ENCODE results near the gene CD9.

DNA sequence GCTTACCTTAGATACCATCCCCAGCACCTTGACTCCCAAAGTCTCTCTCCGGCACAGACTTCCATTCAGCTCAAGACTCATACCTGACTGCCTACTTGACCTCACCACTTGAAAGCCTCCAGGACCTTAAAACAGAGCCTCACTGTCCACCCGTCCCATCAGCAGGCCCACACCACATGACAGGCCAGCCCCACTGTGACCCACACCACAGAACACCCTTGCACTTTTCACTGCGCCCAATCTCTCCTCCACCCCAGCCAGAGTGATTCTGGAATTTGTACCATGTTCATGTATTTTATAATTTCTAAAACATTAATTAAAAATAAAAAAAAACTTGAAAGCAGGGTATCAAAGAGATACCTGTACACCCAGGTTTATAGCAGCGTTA lies 82.2 kb downstream of the CD9 start:
- TF ChIP-seq POLR2A (IDR thresholded peaks at IDR 0.05; ENCODE audit: low read length): no peak
- TF ChIP-seq GATA1 (IDR thresholded peaks at IDR 0.05; ENCODE audit: low read depth, low read length): no peak

Data from erythroblast (primary cell).